HepG2 (cell line): ENCODE measurements around the gene CBLN3. TPM values are rescaled to one million over a fixed set of nuclear protein-coding genes. Genes with fewer than 3 reads are reported as not detected.

ENCODE experiments used
- AGO1 ChIP-seq: fragments of 200-400 bp; formaldehyde crosslinking; IDR thresholded peaks from 2 replicates; pipeline ENCODE4 v1.6.1; 2017; ENCODE audit warnings: mild to moderate bottlenecking, low read depth, low read length, moderate library complexity; ENCODE audit not compliant: poor library complexity, severe bottlenecking
- BATF2 ChIP-seq: sonication (generic); formaldehyde crosslinking; IDR thresholded peaks from 2 replicates; pipeline ENCODE4 v1.8.0; 2022; ENCODE audit warnings: mild to moderate bottlenecking, missing genetic modification reagents, moderate library complexity
- E2F1 ChIP-seq: sonication (generic); formaldehyde crosslinking; IDR thresholded peaks from 2 replicates; pipeline ENCODE4 v1.5.0; 2020; ENCODE audit warnings: missing genetic modification reagents
- IKZF4 ChIP-seq: sonication (generic); formaldehyde crosslinking; IDR thresholded peaks from 2 replicates; pipeline ENCODE4 v1.5.1; 2020; ENCODE audit warnings: borderline replicate concordance, mild to moderate bottlenecking, low read depth, missing genetic modification reagents; ENCODE audit errors: not compliant biosample characterization
- MLXIP ChIP-seq: sonication (generic); formaldehyde crosslinking; IDR thresholded peaks from 2 replicates; pipeline ENCODE4 v1.9.0; 2021; ENCODE audit warnings: missing genetic modification reagents, borderline replicate concordance
- PAF1 ChIP-seq: IDR thresholded peaks from 2 replicates; pipeline ENCODE4 v1.6.1; 2016; ENCODE audit warnings: missing genetic modification reagents, missing compliant biosample characterization
- POGK ChIP-seq: sonication (generic); formaldehyde crosslinking; conservative IDR thresholded peaks from 2 replicates; pipeline ENCODE4 v1.8.0; 2022; ENCODE audit warnings: mild to moderate bottlenecking, moderate library complexity, missing genetic modification reagents
- REXO4 ChIP-seq: sonication (generic); formaldehyde crosslinking; IDR thresholded peaks from 2 replicates; pipeline ENCODE4 v1.8.0; 2022; ENCODE audit warnings: missing genetic modification reagents, mild to moderate bottlenecking, borderline replicate concordance
- SIN3A ChIP-seq: IDR thresholded peaks from 2 replicates; pipeline ENCODE4 v1.6.1; 2011; ENCODE audit warnings: low read depth, mild to moderate bottlenecking, control low read depth, low read length, borderline replicate concordance
- SRSF4 ChIP-seq: fragments of 200-400 bp; formaldehyde crosslinking; IDR thresholded peaks from one replicate; pipeline ENCODE4 v1.6.1; 2018; ENCODE audit warnings: mild to moderate bottlenecking, low read depth, low read length, moderate library complexity; ENCODE audit not compliant: poor library complexity, severe bottlenecking
- TAF1 ChIP-seq: sonication (generic); formaldehyde crosslinking; IDR thresholded peaks from 2 replicates; pipeline ENCODE4 v1.4.0; 2020; ENCODE audit warnings: missing genetic modification reagents
- TCF7 ChIP-seq: sonication (generic); IDR thresholded peaks from 2 replicates; pipeline ENCODE4 v1.6.1; 2016; ENCODE audit warnings: antibody characterized with exemption, low read depth
- TMF1 ChIP-seq: sonication (generic); formaldehyde crosslinking; IDR thresholded peaks from 2 replicates; pipeline ENCODE4 v1.8.1; 2022; ENCODE audit warnings: low read depth, missing genetic modification reagents
- ZBTB2 ChIP-seq: sonication (generic); formaldehyde crosslinking; IDR thresholded peaks from 2 replicates; pipeline ENCODE4 v1.8.0; 2022; ENCODE audit warnings: low read depth, missing genetic modification reagents
- ZFP37 ChIP-seq: sonication (generic); formaldehyde crosslinking; IDR thresholded peaks from 2 replicates; pipeline ENCODE4 v1.4.0; 2020; ENCODE audit warnings: missing genetic modification reagents, borderline replicate concordance
- ZNF430 ChIP-seq: sonication (generic); formaldehyde crosslinking; IDR thresholded peaks from 2 replicates; pipeline ENCODE4 v1.9.0; 2021; ENCODE audit warnings: mild to moderate bottlenecking, missing genetic modification reagents
- ZNF460 ChIP-seq: sonication (generic); formaldehyde crosslinking; IDR thresholded peaks from 2 replicates; pipeline ENCODE4 v1.5.1; 2020; ENCODE audit warnings: missing genetic modification reagents, mild to moderate bottlenecking, borderline replicate concordance
- ZNF562 ChIP-seq: sonication (generic); formaldehyde crosslinking; IDR thresholded peaks from 2 replicates; pipeline ENCODE4 v1.8.0; 2022; ENCODE audit warnings: missing genetic modification reagents, borderline replicate concordance
- ZNF572 ChIP-seq: sonication (generic); formaldehyde crosslinking; IDR thresholded peaks from 2 replicates; pipeline ENCODE4 v1.5.1; 2020; ENCODE audit warnings: mild to moderate bottlenecking, missing genetic modification reagents
- ZNF749 ChIP-seq: sonication (generic); formaldehyde crosslinking; IDR thresholded peaks from 2 replicates; pipeline ENCODE4 v1.8.0; 2022; ENCODE audit warnings: mild to moderate bottlenecking, missing genetic modification reagents, moderate library complexity, borderline replicate concordance
- ZNF776 ChIP-seq: sonication (generic); formaldehyde crosslinking; IDR thresholded peaks from 2 replicates; pipeline ENCODE4 v1.4.0; 2020; ENCODE audit warnings: mild to moderate bottlenecking, missing genetic modification reagents
- polyA plus RNA-seq, 8 experiments: library from polyadenylated mRNA; depleted of rRNA in 3 of 8; stranded (reverse) in 7 of 8; unstranded in 1 of 8; fragments of >200 nt; fragmentation: Illumina TruSeq in 4 of 8; extraction: Trizol in 4 of 8; gene quantifications; 2 replicates each; pipeline versions ENCODE4 v1.2.1 to v1.2.3, GENCODE V29; 2011 to 2016; ENCODE audit warnings: low read depth in 4 of 8, missing spikeins in 1 of 8, mixed read lengths in 1 of 8; ENCODE audit not compliant: insufficient read depth in 1 of 8
- total RNA-seq, 5 experiments: library from RNA; depleted of rRNA; stranded (reverse); fragments of >200 nt; fragmentation: Illumina TruSeq; extraction: Trizol; gene quantifications; 2 replicates each; pipeline ENCODE4 v1.2.3, GENCODE V29; 2016; ENCODE audit warnings: low read depth in 1 of 5

CBLN3 gene
- total and polyA plus RNA-seq, 2 of the 13 experiments (the other 11 are each of a cell fraction or from before 2014, with no cell fraction given): 0.66 to 0.98 TPM

- TF ChIP-seq ZNF562 (CRISPR knock-in tag) (no peak), BATF2 (CRISPR knock-in tag) (no peak), IKZF4 (CRISPR knock-in tag) (peak; percentile 33), ZNF776 (no peak), ZNF749 (CRISPR knock-in tag) (no peak), ZNF460 (CRISPR knock-in tag) (no peak), TMF1 (no peak), TCF7 (no peak), ZNF430 (CRISPR knock-in tag) (no peak), POGK (peak; percentile 99), PAF1 (CRISPR knock-in tag) (no peak; the same call in 1 of the 2 replicates), ZBTB2 (CRISPR knock-in tag) (no peak; the same call in 1 of the 2 replicates), ZNF572 (no peak), MLXIP (CRISPR knock-in tag) (no peak), SIN3A (peak; percentile 73; the same call in 1 of the 2 replicates), AGO1 (no peak), E2F1 (CRISPR knock-in tag) (no peak), SRSF4 (no peak), ZFP37 (no peak), REXO4 (CRISPR knock-in tag) (no peak), TAF1 (CRISPR knock-in tag) (no peak)
Measured at GRCh38 chr14:24431569-24432258, 2.2 kb upstream of the CBLN3 start (continued).
